Stimulated activated naive CD8-positive, alpha-beta T cell treated with anti-CD3 and anti-CD28 coated beads, Interleukin-15, amount 100 ng/mL, for 72 hours (primary cell): Measurements from ENCODE around the gene SLC5A8.

Source experiments
- ATAC-seq: fragments of 150-1000 bp; cut with Tn5 transposase; 2 replicates; pipeline ENCODE4 v1.10.0; 2021; ENCODE audit warnings: mild to moderate bottlenecking, moderate library complexity
- DNase-seq, 2 donors: peaks; one replicate each; pipeline ENCODE4 v3.0.0; 2021 to 2022
- H3K27ac Mint-ChIP-seq, 2 donors: one replicate each; pipeline ENCODE4 v1.8.0; 2022; ENCODE audit warnings: mild to moderate bottlenecking in 2 of 2, mixed read lengths in 2 of 2, moderate library complexity in 2 of 2
- H3K27me3 Mint-ChIP-seq: one replicate; pipeline ENCODE4 v1.8.0; 2022; ENCODE audit warnings: mixed read lengths
- H3K4me1 Mint-ChIP-seq: one replicate; pipeline ENCODE4 v1.8.0; 2022; ENCODE audit warnings: mild to moderate bottlenecking, mixed read lengths
- H3K4me3 Mint-ChIP-seq, 2 donors: one replicate each; pipeline ENCODE4 v1.8.0; 2022; ENCODE audit warnings: mild to moderate bottlenecking in 2 of 2, mixed read lengths in 2 of 2, moderate library complexity in 1 of 2
- H3K9me3 Mint-ChIP-seq, 2 donors: one replicate each; pipeline ENCODE4 v1.8.0; 2022; ENCODE audit warnings: mixed read lengths in 2 of 2

SLC5A8 gene

DNA sequence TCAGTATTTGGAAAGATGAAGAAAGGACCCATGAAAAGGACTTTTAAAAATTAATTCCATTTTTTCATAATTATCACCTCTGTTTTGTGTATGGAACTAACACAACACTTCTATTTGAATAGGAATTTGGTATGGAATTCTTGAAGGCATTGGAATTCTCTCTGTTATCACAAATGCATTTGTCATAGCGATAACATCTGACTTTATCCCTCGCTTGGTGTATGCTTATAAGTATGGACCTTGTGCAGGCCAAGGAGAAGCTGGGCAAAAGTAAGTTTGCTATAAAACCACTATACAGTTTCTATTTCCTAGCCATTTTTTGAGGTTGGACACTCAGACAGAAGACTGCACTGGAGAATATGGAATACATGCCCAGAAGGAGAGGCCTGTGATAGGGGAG lies 98.6 kb downstream of the SLC5A8 start:
- Mint-ChIP-seq H3K4me3 (no peak overlapping the region), H3K27ac (no peak overlapping the region), H3K27me3 (no peaks in the 10 kb centered on the region), H3K4me1 (no peaks in the 10 kb centered on the region), H3K9me3 (no peaks in the 10 kb centered on the region)
- no peak for ATAC-seq
- DNase-seq: no peak

- Mint-ChIP-seq H3K9me3 (no peaks in the 10 kb centered on the region), H3K4me1 (no peaks in the 10 kb centered on the region), H3K27me3 (no peaks in the 10 kb centered on the region), H3K27ac (no peak overlapping the region), H3K4me3 (no peak overlapping the region)
- ATAC-seq (no peak), DNase-seq (no peak)
These were observed 99.2 kb downstream of the SLC5A8 start for GRCh38 chr12:101110866-101111265.

DNA sequence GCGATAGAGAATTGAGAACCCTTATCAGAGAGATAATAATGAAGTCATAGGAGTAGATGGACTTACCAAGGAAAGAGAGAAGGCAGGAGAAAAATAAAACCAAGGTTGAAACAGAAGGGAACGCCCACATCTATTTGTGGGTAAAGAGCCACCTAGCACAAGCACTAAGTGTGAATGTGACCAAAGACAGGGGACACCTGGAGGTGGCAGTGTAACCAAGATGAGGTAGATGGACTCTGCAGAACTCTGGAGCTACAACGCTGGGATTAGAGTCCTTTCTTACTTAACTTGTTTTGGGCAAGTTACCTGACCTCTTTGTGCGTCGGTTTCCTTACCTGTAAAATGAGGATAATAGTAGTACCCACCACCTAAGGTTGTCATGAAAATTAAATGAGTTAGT lies 101.9 kb downstream of the SLC5A8 start:
- Mint-ChIP-seq H3K27me3 (no peaks in the 10 kb centered on the region), H3K4me1 (no peaks in the 10 kb centered on the region), H3K27ac (no peak overlapping the region), H3K4me3 (no peak overlapping the region), H3K9me3 (no peaks in the 10 kb centered on the region)
- ATAC-seq: no peak
- no peak for DNase-seq

DNA sequence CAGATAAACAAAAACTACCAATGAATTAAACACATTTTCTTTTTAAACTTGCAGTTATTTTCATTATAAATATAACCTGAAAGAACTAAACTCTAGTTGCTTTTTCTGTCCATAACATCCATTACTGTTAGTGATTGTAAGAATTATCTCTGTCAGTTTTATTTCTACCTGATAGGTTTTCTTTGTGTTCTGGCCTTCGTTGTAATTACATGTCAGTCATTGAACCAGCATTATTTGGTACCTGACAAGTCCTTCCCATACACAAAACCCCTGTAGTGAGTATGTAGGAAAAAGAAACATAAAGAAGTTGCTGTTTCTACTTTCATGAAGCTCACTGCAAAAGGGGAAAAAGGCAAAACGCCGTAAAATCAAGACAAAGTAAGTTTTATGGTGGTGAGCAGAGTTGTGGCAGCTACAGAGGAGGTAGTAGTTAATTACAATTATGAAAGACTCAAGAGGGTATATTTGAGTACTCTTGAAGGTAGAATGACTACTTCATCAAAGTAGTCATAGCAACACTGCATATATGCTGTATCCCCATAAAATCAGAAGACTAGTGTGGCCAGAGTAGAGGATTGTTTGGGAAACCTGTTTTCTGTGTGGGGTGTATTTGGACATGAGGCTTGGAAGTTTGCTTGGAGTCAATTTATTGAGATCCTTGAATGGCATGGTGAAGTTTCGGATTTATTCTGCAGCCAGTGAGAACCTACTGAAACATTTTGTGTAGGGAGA lies 102.8 kb downstream of the SLC5A8 start:
- Mint-ChIP-seq H3K27ac (no peak overlapping the region), H3K4me3 (no peak overlapping the region), H3K9me3 (no peaks in the 10 kb centered on the region), H3K27me3 (no peaks in the 10 kb centered on the region), H3K4me1 (no peaks in the 10 kb centered on the region)
- no peak for ATAC-seq
- DNase-seq: no peak
